Measurements from ENCODE around the gene NUP210.

Gene NUP210

DNA sequence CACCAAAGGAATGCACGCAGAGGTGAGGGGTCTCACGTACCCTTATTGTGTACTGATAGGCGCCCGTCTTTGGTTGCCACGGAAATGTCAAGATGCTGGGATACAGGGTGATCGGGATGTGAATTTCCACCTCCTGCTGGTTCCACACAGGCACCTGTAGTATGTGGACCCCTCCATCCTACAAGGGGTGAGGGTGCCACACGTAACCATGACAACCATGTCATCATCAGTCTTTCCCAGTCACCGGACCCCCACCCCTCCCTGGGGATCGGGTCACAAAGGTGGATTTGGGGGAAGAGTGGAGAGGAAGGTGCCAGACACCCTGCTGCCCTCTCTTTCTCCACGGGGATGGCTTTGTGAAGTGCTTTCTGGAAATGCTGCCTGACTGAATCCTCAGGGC, 44.7 kb downstream of the NUP210 start:
- DNase-seq (ENCODE audit: low read depth in 2 of 2): no peak

- no peak for DNase-seq (ENCODE audit: low read depth in 2 of 2)
Observed at GRCh38 chr3:13373975-13374586, 46.0 kb downstream of the NUP210 start.

DNA sequence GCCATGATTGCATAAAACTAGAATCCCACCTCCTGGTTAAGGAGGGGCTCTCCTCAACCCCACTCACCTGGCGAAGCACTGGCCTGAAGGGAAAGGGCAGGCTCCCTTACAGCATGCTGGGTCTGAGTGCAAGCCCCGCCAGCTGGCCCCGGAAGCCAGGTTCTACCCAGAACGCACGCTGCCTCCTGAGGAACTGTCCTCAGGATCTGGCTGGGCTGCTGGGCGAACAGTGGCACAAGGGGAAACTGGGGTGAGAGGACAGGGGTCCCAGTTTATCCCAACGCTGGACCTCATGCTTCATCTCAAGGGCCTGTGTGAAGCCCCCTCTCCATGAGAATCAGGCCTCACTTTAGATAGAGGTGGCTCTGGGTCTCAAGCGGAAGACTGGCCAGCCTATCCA, 47.5 kb downstream of the NUP210 start:
- DNase-seq (ENCODE audit: low read depth in 2 of 2): no peak

DNA sequence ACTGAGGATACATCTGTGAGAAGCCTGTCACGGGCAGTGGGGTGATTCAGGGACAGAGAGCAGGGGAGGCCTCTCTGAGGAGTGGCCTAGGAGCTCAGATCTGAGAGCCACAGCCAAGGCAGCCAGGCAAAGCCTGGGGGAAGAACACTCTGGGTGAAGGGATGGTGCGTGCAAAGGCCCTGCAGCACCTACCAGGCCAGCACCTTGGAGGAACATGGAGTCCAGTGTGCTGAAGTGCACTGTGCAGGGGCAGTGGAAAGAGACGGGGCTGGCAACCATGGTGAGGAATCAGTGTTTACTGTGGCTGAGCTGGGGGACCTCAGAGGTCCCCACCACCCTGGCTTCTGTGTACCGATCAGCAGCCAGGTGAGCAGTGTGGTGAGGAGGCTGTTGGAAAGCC, 48.0 kb downstream of the NUP210 start:
- no peak for DNase-seq (ENCODE audit: low read depth in 2 of 2)

DNA sequence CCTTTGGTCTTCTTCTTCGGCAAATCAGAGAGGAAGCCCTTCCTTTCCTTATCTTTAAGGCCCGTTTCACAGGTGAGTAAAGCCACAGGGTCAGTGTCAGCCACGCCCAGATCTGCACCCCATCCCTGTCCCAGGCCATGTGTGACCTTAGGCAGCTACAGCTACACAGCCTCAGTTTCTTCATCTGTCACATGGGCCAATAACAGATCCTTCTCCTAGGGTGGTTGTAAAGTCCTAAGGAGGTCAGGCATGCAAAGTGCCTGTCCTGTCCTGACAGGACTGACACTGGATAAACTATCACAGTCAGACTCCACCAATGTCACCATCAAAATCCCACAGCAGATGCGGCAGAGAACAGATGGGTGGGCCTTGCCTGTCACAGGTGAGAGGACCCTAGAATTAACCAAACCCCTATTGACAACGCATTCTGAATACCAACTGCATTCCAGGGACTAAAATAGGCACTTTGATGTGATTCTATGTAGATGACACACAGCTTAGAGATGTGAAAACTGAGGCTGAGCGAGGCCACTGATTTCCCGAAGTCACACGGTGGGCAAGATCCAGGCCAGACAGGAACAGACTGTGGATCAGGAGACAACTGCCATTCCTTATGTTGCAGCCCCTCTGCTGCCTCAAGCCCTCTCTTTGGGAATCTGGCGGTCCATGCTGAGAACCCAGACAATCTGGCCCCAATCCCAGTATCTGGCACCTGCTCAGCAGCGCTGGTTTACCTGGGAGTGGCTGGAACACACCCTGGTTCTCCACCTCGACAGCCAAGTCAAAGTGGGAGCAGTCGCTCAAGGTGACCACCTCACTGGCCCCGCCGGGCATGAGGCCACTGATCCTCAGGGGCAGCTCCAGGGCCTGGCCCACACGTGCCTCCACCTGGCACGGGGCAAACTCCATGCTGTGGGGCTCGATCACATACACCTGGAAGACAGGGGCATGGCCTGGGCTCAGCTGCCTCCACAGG, 48.7 kb downstream of the NUP210 start:
- no peak for DNase-seq (ENCODE audit: low read depth in 2 of 2)

DNA sequence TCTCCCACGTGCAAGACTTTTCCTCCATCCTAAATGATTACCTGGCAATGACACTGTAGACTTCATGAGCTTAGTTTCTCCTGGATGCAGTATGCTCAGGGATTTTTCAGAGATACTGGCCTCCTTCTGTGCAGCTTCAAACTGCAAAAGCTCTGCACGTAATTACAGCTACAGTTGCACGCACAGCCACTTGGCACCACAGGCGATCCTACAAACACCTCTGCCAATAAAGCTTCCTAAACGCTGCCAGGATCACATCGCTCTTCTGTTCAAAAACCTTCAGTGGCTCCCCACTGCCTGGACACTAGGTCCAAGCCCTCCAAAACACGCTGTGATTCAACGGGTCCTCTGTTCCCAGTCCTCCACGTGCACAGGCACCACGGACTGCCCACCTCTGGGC, 49.5 kb downstream of the NUP210 start:
- DNase-seq (ENCODE audit: low read depth in 2 of 2): no peak

GRCh38 chr3:13370055-13370454, 50.1 kb downstream of the NUP210 start:
- no peak for DNase-seq (ENCODE audit: low read depth in 2 of 2)

DNA sequence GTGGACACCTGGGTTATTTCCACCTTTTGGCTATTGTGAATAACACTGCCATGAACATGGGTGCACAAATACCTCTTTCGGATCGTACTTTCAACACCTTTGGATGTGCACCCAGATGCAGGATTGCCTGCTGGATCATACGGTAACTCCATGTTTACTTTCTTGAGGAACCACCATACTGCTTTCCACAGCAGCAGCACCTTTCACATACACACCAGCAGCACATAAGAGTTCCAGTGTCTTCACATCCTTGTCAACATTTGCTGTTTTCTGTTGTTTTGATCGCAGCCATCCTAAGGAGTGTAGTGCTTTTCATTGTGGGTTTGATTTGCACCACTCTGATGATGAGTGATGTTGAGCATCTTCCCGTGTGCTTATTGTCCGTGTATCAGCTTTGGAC, 51.3 kb downstream of the NUP210 start:
- DNase-seq (ENCODE audit: low read depth in 2 of 2): no peak

GRCh38 chr3:13367728-13368127, 52.4 kb downstream of the NUP210 start:
- DNase-seq (ENCODE audit: low read depth in 2 of 2): no peak

DNA sequence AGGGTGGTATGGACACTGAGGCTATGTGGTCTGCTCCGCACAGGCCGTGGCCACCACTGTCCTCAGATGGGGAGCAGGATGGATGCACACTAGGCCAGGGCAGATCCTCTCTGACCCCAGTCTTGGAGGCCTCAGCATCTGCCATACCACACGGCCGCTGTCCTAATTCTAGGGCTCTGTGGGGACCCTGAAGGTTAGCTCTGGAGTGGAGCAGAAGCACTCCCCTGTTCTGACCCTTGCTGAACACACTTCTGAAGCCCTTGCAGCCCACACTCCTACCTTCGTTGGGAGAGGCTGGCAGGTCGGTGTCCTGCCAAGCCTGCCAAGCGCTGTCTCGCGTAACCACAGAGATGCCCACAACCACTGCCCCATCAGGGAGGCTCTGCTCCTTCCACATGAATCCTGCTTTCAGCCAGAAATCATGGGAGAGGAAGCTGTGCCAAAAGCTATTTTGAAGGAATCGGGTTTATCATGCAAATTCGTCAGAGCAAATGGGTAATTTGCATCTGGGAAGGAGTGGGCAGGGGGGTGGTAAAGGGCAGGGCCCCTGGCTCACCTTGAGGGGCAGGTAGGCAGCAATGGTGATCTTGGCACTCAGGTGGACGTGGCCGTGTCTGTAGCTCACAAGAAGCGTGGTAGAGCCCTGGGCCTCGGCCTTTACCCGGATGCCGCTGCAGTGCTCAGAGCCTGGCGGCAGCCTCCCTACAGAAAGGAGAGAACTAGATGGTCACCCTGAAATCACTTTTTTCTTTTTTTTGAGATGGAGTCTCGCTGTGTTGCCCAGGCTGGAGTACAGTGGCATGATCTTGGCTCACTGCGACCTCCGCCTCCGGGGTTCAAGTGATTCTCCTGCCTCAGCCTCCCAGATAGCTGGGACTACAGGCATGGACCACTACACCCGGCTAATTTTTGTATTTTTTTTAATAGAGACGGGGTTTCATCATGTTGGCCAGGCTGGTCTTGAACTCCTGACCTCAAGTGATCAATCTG, 54.4 kb downstream of the NUP210 start:
- DNase-seq (ENCODE audit: low read depth in 2 of 2): no peak

DNA sequence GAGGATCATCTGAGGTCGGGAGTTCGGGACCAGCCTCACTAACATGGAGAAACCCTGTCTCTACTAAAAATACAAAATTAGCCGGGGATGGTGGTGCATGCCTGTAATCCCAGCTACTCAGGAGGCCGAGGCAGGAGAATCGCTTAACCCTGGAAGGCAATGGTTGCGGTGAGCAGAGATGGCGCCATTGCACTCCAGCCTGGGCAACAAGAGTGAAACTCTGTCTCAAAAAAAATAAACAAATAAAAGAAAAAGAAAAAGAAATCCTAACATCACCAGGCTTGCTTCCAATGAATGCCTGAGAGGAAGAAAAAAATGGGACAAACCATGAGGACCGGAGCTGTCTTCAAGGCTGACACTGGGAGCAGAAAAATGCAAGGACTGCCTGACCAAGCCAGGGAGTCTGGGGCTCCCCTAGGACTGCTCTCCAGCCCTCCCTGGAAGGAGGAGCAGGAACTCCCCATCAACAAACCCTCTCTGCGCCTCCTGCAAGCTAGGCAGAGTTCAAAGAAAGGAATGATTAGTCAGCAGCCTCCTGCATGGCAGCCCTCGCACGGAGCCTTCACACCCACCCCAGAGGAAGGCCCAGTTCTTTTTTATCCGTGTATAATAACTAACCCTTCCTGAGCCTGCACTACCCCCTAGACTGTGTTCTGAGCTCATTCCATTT, 55.4 kb downstream of the NUP210 start:
- no peak for DNase-seq (ENCODE audit: low read depth in 2 of 2)

- no peak for DNase-seq (ENCODE audit: low read depth in 2 of 2)
Observed at GRCh38 chr3:13362551-13362950, 57.6 kb downstream of the NUP210 start.

- DNase-seq (ENCODE audit: low read depth in 2 of 2): no peak
Observed at GRCh38 chr3:13359916-13360315, 60.2 kb downstream of the NUP210 start.

DNA sequence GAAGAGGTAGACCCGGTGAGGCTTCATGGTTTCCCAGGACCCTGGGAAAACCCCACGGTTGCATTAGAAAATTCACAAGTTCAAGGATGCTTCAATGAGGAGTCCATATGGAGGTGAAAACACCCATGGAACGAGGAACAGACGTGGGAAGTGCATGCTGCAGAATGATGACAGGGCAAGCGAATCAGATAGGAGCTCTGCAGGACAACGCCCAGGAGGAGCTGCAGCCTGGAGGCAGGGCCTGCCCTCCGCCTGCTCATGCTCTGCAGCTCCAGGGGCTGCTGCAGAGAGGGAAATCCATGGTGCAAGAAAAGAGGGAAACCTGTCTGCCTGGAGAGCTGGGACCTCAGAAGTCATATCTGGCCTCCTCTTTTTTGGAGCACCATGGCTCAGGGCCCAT, 61.5 kb downstream of the NUP210 start:
- DNase-seq (ENCODE audit: low read depth in 2 of 2): no peak

DNA sequence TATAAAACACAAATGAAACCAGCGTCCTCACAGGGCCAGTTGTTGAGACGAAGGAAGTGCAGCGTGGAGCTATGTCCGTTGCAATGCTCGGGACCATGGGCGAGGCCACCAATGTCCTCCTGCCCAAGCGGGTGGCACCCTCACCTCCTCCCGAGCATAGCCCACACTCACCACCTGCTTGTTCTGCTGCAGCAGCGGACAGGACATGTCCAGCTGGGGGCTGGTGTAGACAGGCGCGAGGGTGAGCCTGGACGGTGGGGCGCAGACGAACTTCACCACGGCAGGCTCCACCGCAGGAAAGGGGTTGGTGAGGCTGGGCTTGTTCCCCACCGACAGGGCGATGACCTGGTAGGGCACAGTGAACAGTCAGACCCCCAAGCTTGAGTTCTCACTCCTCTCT, 62.1 kb downstream of the NUP210 start:
- DNase-seq (ENCODE audit: low read depth in 2 of 2): no peak

- DNase-seq (ENCODE audit: low read depth in 2 of 2): no peak
Observed at GRCh38 chr3:13357074-13357473, 63.0 kb downstream of the NUP210 start.

DNA sequence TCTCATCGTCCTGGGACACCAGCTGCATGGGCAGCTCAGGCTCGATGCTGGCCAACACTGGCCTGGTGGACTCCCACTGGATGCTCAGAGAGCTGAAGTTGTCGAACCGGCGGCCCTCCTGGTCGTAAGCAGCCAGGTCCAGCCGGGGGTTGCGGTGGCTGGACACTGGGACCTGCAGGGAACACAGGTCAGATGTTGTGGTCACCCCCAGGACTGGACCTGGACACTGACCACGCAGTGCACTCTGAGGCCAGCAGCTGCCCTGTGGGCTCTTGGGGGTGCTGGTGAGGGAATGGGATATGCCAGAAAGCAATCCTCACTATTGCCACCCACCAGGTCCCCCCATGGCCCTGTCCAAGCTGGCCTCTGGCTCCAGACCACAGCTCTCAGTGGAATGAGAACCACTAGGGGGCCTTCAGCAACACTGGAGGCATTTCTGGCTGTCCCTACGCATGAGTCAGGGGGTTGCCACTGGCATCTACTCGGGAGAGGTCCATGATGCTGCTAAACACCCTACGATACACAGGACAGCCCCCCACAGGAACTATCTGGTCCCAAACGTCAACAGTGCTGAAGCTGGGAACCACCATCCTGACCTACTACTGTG, 66.1 kb downstream of the NUP210 start:
- no peak for DNase-seq (ENCODE audit: low read depth in 2 of 2)

GRCh38 chr3:13353506-13353905, 66.6 kb downstream of the NUP210 start:
- no peak for DNase-seq (ENCODE audit: low read depth in 2 of 2)

DNA sequence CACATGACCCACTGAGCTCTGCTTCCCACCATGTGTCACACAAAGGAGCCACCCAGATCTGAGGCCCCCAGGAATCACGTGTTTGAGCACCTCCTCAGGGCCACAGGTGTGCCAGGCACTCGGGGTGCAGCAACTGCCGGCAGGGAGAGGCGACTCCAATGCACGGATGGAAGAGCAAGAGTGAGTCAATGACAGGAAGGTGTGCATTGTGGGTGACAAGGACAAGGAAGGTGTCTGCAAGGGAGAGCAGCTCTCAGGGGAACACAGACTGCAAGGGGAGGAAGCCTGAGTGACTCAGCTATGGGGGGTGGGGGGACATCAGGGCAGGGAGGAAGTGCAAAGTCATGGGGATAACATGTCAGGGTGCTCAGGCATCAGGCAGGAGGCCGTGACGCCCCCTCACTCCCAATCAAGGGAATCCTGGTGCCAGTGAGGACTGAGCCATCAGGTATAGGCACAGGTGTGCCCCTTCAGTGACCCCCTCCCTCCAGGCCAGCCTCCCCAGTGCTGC, 67.4 kb downstream of the NUP210 start:
- peak in 1 of 2 donors; percentile 4 for DNase-seq (ENCODE audit: low read depth in 2 of 2)

DNA sequence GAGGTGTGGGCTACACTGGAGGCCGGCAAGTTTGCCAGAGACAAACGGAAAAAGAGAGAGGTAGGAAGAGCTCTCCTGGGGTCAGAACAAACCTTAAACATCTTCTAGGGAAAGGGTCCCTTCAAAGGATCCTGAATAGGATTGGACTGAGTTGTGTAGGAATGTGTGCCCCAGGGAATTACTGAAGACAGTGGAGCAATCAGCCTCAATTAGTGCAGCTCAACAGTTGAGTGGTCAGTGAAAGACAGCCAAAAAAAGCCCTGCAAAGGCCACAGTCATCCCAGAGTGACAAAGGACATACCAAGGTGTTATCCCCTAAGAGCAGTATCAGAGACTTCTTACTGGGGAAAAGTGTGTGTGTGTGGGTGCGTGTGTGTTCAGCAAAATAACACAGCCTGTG, 70.3 kb downstream of the NUP210 start:
- no peak for DNase-seq (ENCODE audit: low read depth in 2 of 2)

Measured in stimulated activated CD8-positive, alpha-beta memory T cell treated with anti-CD3 and anti-CD28 coated beads, Interleukin-15, amount 100 ng/mL, for 4 hours (primary cell).